KMS-11 (cell line): ENCODE data around the gene TK2.

ENCODE experiments used
- H2AFZ ChIP-seq: fragments of 200-600 bp; sonication (generic); 2 replicates; pipeline ENCODE4 v1.6.1; 2016; ENCODE audit warnings: antibody characterized with exemption, mixed run types, low read depth
- H3K27ac ChIP-seq: fragments of 200-600 bp; sonication (generic); 2 replicates; pipeline ENCODE4 v1.6.1; 2016; ENCODE audit warnings: mild to moderate bottlenecking, mixed run types
- H3K27me3 ChIP-seq: fragments of 200-600 bp; sonication (generic); 2 replicates; pipeline ENCODE4 v1.6.1; 2017; ENCODE audit warnings: mild to moderate bottlenecking, low read depth, mixed run types, moderate library complexity; ENCODE audit not compliant: insufficient read depth
- H3K36me3 ChIP-seq: fragments of 200-600 bp; sonication (generic); 2 replicates; pipeline ENCODE4 v1.6.1; 2017; ENCODE audit warnings: mild to moderate bottlenecking, mixed run types; ENCODE audit not compliant: insufficient read depth
- H3K4me1 ChIP-seq: fragments of 200-600 bp; sonication (generic); 2 replicates; pipeline ENCODE4 v1.6.1; 2016; ENCODE audit warnings: mild to moderate bottlenecking, low read depth, mixed run types; ENCODE audit not compliant: poor library complexity, severe bottlenecking
- H3K4me2 ChIP-seq: fragments of 200-600 bp; sonication (generic); 2 replicates; pipeline ENCODE4 v1.7.0; 2016; ENCODE audit warnings: mild to moderate bottlenecking, mixed run types
- H3K4me3 ChIP-seq: fragments of 200-600 bp; sonication (generic); IDR thresholded peaks from 2 replicates; pipeline ENCODE4 v1.6.1; 2017; ENCODE audit warnings: low read depth, low read length, mixed read lengths; ENCODE audit not compliant: insufficient read depth
- H3K79me2 ChIP-seq: fragments of 200-600 bp; sonication (generic); 2 replicates; pipeline ENCODE4 v1.6.1; 2016; ENCODE audit warnings: low read depth, mixed run types; ENCODE audit not compliant: insufficient read depth
- H3K9ac ChIP-seq: fragments of 200-600 bp; sonication (generic); 2 replicates; pipeline ENCODE4 v1.6.1; 2016; ENCODE audit warnings: mild to moderate bottlenecking, mixed run types
- H4K20me1 ChIP-seq: fragments of 200-600 bp; sonication (generic); 2 replicates; pipeline ENCODE4 v1.6.1; 2016; ENCODE audit warnings: mild to moderate bottlenecking, mixed run types; ENCODE audit not compliant: insufficient read depth
- TF ChIP-seq, protein P1 (sequence below): fragments of 200-600 bp; sonication (generic); conservative IDR thresholded peaks from 2 replicates; pipeline ENCODE4 v1.6.1; 2017; ENCODE audit warnings: low read depth, mild to moderate bottlenecking, antibody characterized with exemption, low read length, moderate library complexity, mixed read lengths

TK2 gene

DNA sequence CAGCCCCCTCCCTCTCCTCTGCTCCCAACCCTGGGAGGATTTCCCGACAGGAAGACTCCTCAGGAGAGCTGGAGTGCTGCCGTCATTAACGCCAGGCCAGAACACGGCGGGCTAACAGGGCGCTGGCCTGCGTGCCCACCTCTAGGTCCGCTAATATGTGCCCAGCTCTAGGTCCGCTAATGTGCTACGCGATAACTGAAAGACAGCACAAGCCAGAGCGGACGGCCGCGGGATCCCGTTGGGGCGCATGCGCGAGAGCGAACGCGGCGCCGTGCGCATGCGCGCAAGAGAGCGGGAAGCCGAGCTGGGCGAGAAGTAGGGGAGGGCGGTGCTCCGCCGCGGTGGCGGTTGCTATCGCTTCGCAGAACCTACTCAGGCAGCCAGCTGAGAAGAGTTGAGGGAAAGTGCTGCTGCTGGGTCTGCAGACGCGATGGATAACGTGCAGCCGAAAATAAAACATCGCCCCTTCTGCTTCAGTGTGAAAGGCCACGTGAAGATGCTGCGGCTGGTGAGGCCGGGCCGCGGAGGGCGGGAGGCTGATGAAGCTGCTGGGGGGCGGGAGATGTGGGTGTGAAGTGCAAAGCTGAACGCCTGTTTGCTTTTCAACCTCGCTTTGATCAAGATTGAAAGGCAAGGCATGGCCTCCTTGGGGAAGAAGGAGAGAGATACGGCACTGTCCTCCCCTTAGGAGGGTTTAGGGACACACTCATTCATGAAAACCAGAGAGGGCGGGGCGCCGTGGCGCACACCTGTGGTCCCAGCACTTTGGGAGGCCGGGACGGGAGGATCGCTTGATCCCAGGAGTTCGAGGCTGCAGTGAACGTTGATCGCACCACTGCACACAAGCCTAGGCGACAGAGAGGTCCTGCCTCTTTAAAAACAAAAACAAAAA is 2.6 kb upstream of the TK2 start, which contains the start of gene CKLF:
TSS of gene CKLF (plus strand) at position 291 of the 892 bp plus-strand sequence. CDS start at position 431, 140 bp downstream.
- peaks cover 74% of the 10 kb centered on the region for H3K4me1 ChIP-seq
- H3K27ac ChIP-seq = peak within 1 kb of the TSS; percentile 73
- H3K27me3 ChIP-seq = no peaks in the 10 kb centered on the region
- H3K9ac ChIP-seq = peak within 1 kb of the TSS; percentile 76
- no peaks in the 10 kb centered on the region for H4K20me1 ChIP-seq
- TF ChIP-seq, protein P1, sequence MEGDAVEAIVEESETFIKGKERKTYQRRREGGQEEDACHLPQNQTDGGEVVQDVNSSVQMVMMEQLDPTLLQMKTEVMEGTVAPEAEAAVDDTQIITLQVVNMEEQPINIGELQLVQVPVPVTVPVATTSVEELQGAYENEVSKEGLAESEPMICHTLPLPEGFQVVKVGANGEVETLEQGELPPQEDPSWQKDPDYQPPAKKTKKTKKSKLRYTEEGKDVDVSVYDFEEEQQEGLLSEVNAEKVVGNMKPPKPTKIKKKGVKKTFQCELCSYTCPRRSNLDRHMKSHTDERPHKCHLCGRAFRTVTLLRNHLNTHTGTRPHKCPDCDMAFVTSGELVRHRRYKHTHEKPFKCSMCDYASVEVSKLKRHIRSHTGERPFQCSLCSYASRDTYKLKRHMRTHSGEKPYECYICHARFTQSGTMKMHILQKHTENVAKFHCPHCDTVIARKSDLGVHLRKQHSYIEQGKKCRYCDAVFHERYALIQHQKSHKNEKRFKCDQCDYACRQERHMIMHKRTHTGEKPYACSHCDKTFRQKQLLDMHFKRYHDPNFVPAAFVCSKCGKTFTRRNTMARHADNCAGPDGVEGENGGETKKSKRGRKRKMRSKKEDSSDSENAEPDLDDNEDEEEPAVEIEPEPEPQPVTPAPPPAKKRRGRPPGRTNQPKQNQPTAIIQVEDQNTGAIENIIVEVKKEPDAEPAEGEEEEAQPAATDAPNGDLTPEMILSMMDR = no peak
- no peaks in the 10 kb centered on the region for H3K36me3 ChIP-seq
- no peak within 1 kb of the TSS for H3K4me3 ChIP-seq
- peak within 1 kb of the TSS; percentile 82 for H2AFZ ChIP-seq
- H3K79me2 ChIP-seq = peaks cover 44% of the 10 kb centered on the region
- H3K4me2 ChIP-seq = peak within 1 kb of the TSS; percentile 93

DNA sequence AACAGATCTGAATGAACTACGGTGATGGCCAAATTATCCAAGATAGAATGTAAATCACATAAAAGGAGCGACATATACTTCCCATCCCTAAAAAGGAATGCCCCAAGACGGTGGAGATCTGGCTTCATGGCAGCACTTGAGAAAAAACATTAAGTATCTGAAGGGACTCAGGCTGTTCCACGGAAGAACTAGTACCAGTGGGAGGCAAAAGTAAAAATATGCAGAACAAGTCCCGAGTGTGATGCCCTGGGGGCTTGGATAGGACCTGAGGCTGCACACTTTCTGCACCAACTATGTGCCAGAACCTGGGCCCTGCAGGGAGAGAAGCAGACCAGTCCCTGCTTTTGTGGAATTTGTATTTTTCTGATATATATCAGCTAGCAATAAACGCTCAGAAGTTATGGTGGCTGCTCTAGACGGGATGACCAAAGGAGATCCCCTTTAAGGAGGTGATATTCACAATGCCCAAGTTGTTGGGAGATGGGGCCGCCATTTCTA is 1.9 kb upstream of the TK2 start:
- Histone ChIP-seq H3K79me2 (peaks cover 37% of the 10 kb centered on the region), H3K27ac (peak overlapping the region; percentile 73), H2AFZ (peak overlapping the region; percentile 82), H3K27me3 (no peaks in the 10 kb centered on the region), H3K36me3 (no peaks in the 10 kb centered on the region), H3K4me1 (peaks cover 72% of the 10 kb centered on the region), H3K4me3 (no peak overlapping the region), H4K20me1 (no peaks in the 10 kb centered on the region), H3K4me2 (peak overlapping the region; percentile 93), H3K9ac (peak overlapping the region; percentile 76)
- TF ChIP-seq, protein P1 = peak; percentile 13; the same call in 1 of the 2 replicates

DNA sequence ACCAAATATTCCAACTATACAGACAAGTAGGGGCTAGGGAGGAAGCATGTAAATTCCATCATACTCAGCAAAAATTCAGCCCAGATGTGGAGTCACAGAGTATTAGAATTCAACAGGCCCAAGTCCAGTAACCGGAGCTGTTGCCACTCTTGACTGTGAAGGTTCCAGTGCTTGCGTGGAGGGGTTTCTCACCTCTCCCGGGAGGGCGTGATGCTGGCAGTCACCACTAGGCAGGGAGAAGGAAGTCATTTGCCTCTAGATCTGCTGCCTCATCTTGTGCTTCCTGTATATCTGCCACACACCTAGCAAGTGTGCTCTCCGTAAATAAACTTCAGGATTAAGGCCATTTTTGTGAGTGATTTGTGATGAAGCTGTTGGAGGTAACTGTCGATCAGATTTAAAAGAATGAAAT is 1.4 kb upstream of the TK2 start:
- Histone ChIP-seq H3K36me3 (no peaks in the 10 kb centered on the region), H3K27me3 (no peaks in the 10 kb centered on the region), H3K9ac (no peak overlapping the region), H3K4me1 (peaks cover 67% of the 10 kb centered on the region), H4K20me1 (no peaks in the 10 kb centered on the region), H3K4me2 (peak overlapping the region; percentile 93), H2AFZ (peak overlapping the region; percentile 82), H3K27ac (peak overlapping the region; percentile 73), H3K79me2 (peaks cover 36% of the 10 kb centered on the region), H3K4me3 (no peak overlapping the region)
- TF ChIP-seq, protein P1 = peak; percentile 50; the same call in 1 of the 2 replicates

DNA sequence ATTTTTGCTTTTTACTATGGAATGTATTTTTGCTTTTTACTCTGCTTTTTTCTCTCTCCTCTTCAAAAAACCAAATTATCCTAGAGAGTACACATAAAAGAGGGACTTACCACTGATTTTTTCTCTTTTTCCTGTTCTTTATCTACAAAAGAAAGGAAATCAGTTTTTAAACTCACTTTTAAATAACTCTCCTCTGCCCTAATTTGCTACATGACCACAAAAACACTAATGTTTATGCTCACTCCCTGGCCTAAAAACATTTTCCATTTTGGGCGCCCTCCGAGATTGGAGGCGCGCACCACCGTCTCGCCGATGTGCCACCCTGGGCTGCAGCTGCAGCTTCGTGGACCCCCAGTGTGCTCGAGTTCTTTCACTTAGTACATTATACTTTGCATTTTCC is 1.1 kb downstream of the TK2 start:
- Histone ChIP-seq H3K79me2 (peaks cover 12% of the 10 kb centered on the region), H3K4me2 (peak overlapping the region; percentile 75; the same call in 1 of the 2 replicates), H3K36me3 (no peaks in the 10 kb centered on the region), H3K4me3 (no peak overlapping the region), H3K4me1 (peaks cover 44% of the 10 kb centered on the region), H2AFZ (peak overlapping the region; percentile 82; the same call in 1 of the 2 replicates), H3K27ac (no peak overlapping the region), H3K27me3 (no peaks in the 10 kb centered on the region), H4K20me1 (no peaks in the 10 kb centered on the region), H3K9ac (no peak overlapping the region)
- TF ChIP-seq, protein P1 = no peak
